WTC11 (cell line): ENCODE results near the gene PRKCB. TPM values are rescaled to one million over a fixed set of nuclear protein-coding genes. Genes with fewer than 3 reads are reported as not detected.

Experiments
- ATAC-seq: fragments of 200-7000 bp; cut with Tn5 transposase; 2 replicates; pipeline ENCODE4 v1.10.0; 2021; ENCODE audit warnings: mild to moderate bottlenecking, moderate library complexity
- CTCF ChIA-PET: fragments of 300-600 bp; sonication (Branson Sonifier 250); formaldehyde crosslinking; loops from one replicate; lab custom pipeline; 2021; ENCODE audit warnings: antibody characterized with exemption; lab: Charles Lee
- POLR2A ChIA-PET: fragments of 350-600 bp; sonication (Branson Sonifier 250); formaldehyde crosslinking; loops from one replicate; lab custom pipeline; 2021; ENCODE audit warnings: antibody characterized with exemption; lab: Charles Lee
- DNase-seq: peaks from one replicate; pipeline ENCODE4 v3.0.0; 2021; ENCODE audit warnings: low spot score
- H3K27ac Mint-ChIP-seq: 2 replicates; pipeline ENCODE4 v1.8.0; 2021; ENCODE audit warnings: mixed read lengths
- H3K27me3 Mint-ChIP-seq: 2 replicates; pipeline ENCODE4 v1.8.0; 2021; ENCODE audit warnings: low read depth, mild to moderate bottlenecking, moderate library complexity, mixed read lengths
- H3K36me3 Mint-ChIP-seq: 2 replicates; pipeline ENCODE4 v1.8.0; 2021; ENCODE audit warnings: mixed read lengths
- H3K4me1 Mint-ChIP-seq: 2 replicates; pipeline ENCODE4 v1.8.0; 2022; ENCODE audit warnings: mixed read lengths
- H3K4me3 Mint-ChIP-seq: 2 replicates; pipeline ENCODE4 v1.8.0; 2021; ENCODE audit warnings: mild to moderate bottlenecking, moderate library complexity, mixed read lengths
- H3K9me3 Mint-ChIP-seq: 2 replicates; pipeline ENCODE4 v1.8.0; 2021; ENCODE audit warnings: mixed read lengths
- CTCF ChIP-seq: fragments of 200-600 bp; IDR thresholded peaks from 2 replicates; pipeline ENCODE4 v1.8.0; 2022; ENCODE audit warnings: antibody characterized with exemption
- ETV6 ChIP-seq: sonication (generic); formaldehyde crosslinking; IDR thresholded peaks from 2 replicates; pipeline ENCODE4 v1.8.1; 2022; ENCODE audit warnings: mild to moderate bottlenecking, missing genetic modification reagents
- KAT7 ChIP-seq: sonication (generic); formaldehyde crosslinking; IDR thresholded peaks from 2 replicates; pipeline ENCODE4 v1.8.1; 2023; ENCODE audit warnings: missing genetic modification reagents, mild to moderate bottlenecking, borderline replicate concordance
- NFATC4 ChIP-seq: fragments of 250-450 bp; sonication (Bioruptor Pico); IDR thresholded peaks from 2 replicates; pipeline ENCODE4 v1.9.0; 2021; ENCODE audit warnings: mild to moderate bottlenecking
- NR2C2 ChIP-seq: sonication (generic); formaldehyde crosslinking; IDR thresholded peaks from 2 replicates; pipeline ENCODE4 v1.8.0; 2022; ENCODE audit warnings: mild to moderate bottlenecking, missing genetic modification reagents
- SMAD4 ChIP-seq: sonication (generic); formaldehyde crosslinking; IDR thresholded peaks from 2 replicates; pipeline ENCODE4 v1.8.0; 2022; ENCODE audit warnings: mild to moderate bottlenecking, missing genetic modification reagents
- USF1 ChIP-seq: sonication (generic); formaldehyde crosslinking; IDR thresholded peaks from 2 replicates; pipeline ENCODE4 v1.8.0; 2022; ENCODE audit warnings: mild to moderate bottlenecking, missing genetic modification reagents
- ZNF219 ChIP-seq: sonication (generic); formaldehyde crosslinking; IDR thresholded peaks from 2 replicates; pipeline ENCODE4 v1.8.0; 2023; ENCODE audit warnings: missing genetic modification reagents, mild to moderate bottlenecking, borderline replicate concordance
- ZNF281 ChIP-seq: sonication (generic); formaldehyde crosslinking; IDR thresholded peaks from 2 replicates; pipeline ENCODE4 v1.8.0; 2023; ENCODE audit warnings: mild to moderate bottlenecking, missing genetic modification reagents
- ZNF416 ChIP-seq: fragments of 250-450 bp; sonication (Bioruptor Pico); IDR thresholded peaks from 2 replicates; pipeline ENCODE4 v1.9.0; 2021; ENCODE audit warnings: mild to moderate bottlenecking, inconsistent platforms
- ZNF423 ChIP-seq: fragments of 250-450 bp; sonication (Bioruptor Pico); IDR thresholded peaks from 2 replicates; pipeline ENCODE4 v2.1.2; 2022; ENCODE audit warnings: mild to moderate bottlenecking, moderate library complexity
- ZNF671 ChIP-seq: fragments of 250-450 bp; sonication (Bioruptor Pico); IDR thresholded peaks from 2 replicates; pipeline ENCODE4 v1.8.0; 2021; ENCODE audit warnings: mild to moderate bottlenecking
- total RNA-seq: library from RNA; stranded (reverse); gene quantifications from 3 replicates; pipeline ENCODE4 v1.2.3, GENCODE V29; 2021

PRKCB gene
- total RNA-seq, 1 experiment from 2014 or later: 6.9 TPM

GRCh38 chr16:24125214-24125613 is 289.4 kb downstream of the PRKCB start (continued):
- TF ChIP-seq ZNF281 (CRISPR knock-in tag) (no peak), KAT7 (no peak)

GRCh38 chr16:24129412-24129918 is 293.7 kb downstream of the PRKCB start:
- TF ChIP-seq ZNF423 (no peak), USF1 (CRISPR knock-in tag) (no peak), ETV6 (CRISPR knock-in tag) (no peak), SMAD4 (no peak), ZNF219 (CRISPR knock-in tag) (no peak), NFATC4 (no peak), KAT7 (no peak)
- no peak for ATAC-seq
- no peak for DNase-seq
- no peaks in the 10 kb centered on the region for H3K36me3 Mint-ChIP-seq
- H3K9me3 Mint-ChIP-seq: no peaks in the 10 kb centered on the region
- H3K27me3 Mint-ChIP-seq: no peaks in the 10 kb centered on the region
- no peak overlapping the region for H3K4me3 Mint-ChIP-seq
- ChIA-PET POLR2A (no interaction called here), CTCF (interaction anchor here (1.7 to 2.3 kb wide), 3 partner anchors 59 to 375 kb away, joined by 7 to 9 read pairs (median 9); no protein-coding TSS in a partner anchor)
- peaks cover 36% of the 10 kb centered on the region for H3K4me1 Mint-ChIP-seq
- H3K27ac Mint-ChIP-seq: no peak overlapping the region; the same call in 1 of the 2 replicates

GRCh38 chr16:24130494-24131085 is 294.8 kb downstream of the PRKCB start:
- DNase-seq: no peak
- peak; percentile 60 for ATAC-seq

GRCh38 chr16:24131294-24131693 is 295.5 kb downstream of the PRKCB start:
- no peaks in the 10 kb centered on the region for H3K27me3 Mint-ChIP-seq
- POLR2A ChIA-PET: no interaction called here
- no peak overlapping the region for H3K27ac Mint-ChIP-seq
- no peaks in the 10 kb centered on the region for H3K36me3 Mint-ChIP-seq
- TF ChIP-seq NR2C2 (CRISPR knock-in tag) (no peak), ZNF671 (CRISPR knock-in tag) (no peak), CTCF (no peak), SMAD4 (no peak)
- H3K4me3 Mint-ChIP-seq: no peak overlapping the region
- DNase-seq (no peak), ATAC-seq (no peak)
- CTCF ChIA-PET: interaction anchor here (1.7 to 2.3 kb wide), 3 partner anchors 60 to 373 kb away, joined by 7 to 9 read pairs (median 9); no protein-coding TSS in a partner anchor
- H3K9me3 Mint-ChIP-seq: no peaks in the 10 kb centered on the region
- peaks cover 32% of the 10 kb centered on the region for H3K4me1 Mint-ChIP-seq

More at GRCh38 chr16:24130494-24131085, 294.8 kb downstream of the PRKCB start:
- ChIA-PET POLR2A (no interaction called here), CTCF (interaction anchor here (1.7 to 2.3 kb wide), 3 partner anchors 60 to 374 kb away, joined by 7 to 9 read pairs (median 9); no protein-coding TSS in a partner anchor)
- H3K4me1 Mint-ChIP-seq: peaks cover 30% of the 10 kb centered on the region
- H3K9me3 Mint-ChIP-seq: no peaks in the 10 kb centered on the region
- no peaks in the 10 kb centered on the region for H3K36me3 Mint-ChIP-seq
- H3K27ac Mint-ChIP-seq: no peak overlapping the region
- TF ChIP-seq ZNF416 (CRISPR knock-in tag) (no peak), ZNF281 (CRISPR knock-in tag) (no peak)
- H3K27me3 Mint-ChIP-seq: no peaks in the 10 kb centered on the region
- no peak overlapping the region for H3K4me3 Mint-ChIP-seq
